GM12872 (cell line): ENCODE results near the gene CD209.

Source experiments
- CTCF ChIP-seq: IDR thresholded peaks from 3 replicates; pipeline ENCODE4 v1.5.1; 2011; ENCODE audit warnings: low read depth, mild to moderate bottlenecking, low read length, moderate library complexity; ENCODE audit not compliant: insufficient read depth

The CD209 gene

GRCh38 chr19:7748756-7749155 lies 1.4 kb upstream of the CD209 start:
- TF ChIP-seq CTCF: peak; percentile 46

GRCh38 chr19:7748171-7748570 lies 837 bp upstream of the CD209 start:
- no peak for TF ChIP-seq CTCF

GRCh38 chr19:7744871-7745650 lies 2.3 kb downstream of the CD209 start:
- no peak for TF ChIP-seq CTCF

- no peak for TF ChIP-seq CTCF
Measured at GRCh38 chr19:7744199-7744786, 3.0 kb downstream of the CD209 start.

- no peak for TF ChIP-seq CTCF
Measured at GRCh38 chr19:7743425-7743841, 3.9 kb downstream of the CD209 start.

GRCh38 chr19:7742991-7743390 lies 4.3 kb downstream of the CD209 start:
- no peak for TF ChIP-seq CTCF

- TF ChIP-seq CTCF: no peak
Measured at GRCh38 chr19:7742575-7742974, 4.8 kb downstream of the CD209 start.
